Mucosa of gallbladder (tissue), 1 donor: ENCODE measurements around the gene FGF18. TPM values are rescaled to one million over a fixed set of nuclear protein-coding genes. Genes with fewer than 3 reads are reported as not detected.

ENCODE experiments used
- DNase-seq: peaks from one replicate; pipeline ENCODE4 v3.0.0-alpha.2; 2020; ENCODE audit warnings: low spot score
- total RNA-seq: library from RNA; stranded (reverse); gene quantifications from one replicate; pipeline ENCODE4 v1.2.1, GENCODE V29; 2021
- donor health status: DM: no; HTN: no; CAD: no.

The FGF18 gene
- total RNA-seq, 1 donor from 2014 or later, result 0.63 TPM

GRCh38 chr5:171422902-171423663 lies 3.6 kb downstream of the FGF18 start:
- DNase-seq, result no peak

- no peak for DNase-seq
These were observed 5.3 kb downstream of the FGF18 start for GRCh38 chr5:171424726-171425125.

GRCh38 chr5:171425596-171426244 lies 6.3 kb downstream of the FGF18 start:
- DNase-seq, result no peak

GRCh38 chr5:171426266-171426665 lies 6.8 kb downstream of the FGF18 start:
- DNase-seq, result no peak

GRCh38 chr5:171426680-171427079 lies 7.2 kb downstream of the FGF18 start:
- DNase-seq, result no peak

- no peak for DNase-seq
These were observed 8.1 kb downstream of the FGF18 start for GRCh38 chr5:171427318-171428167.

- no peak for DNase-seq
These were observed 8.8 kb downstream of the FGF18 start for GRCh38 chr5:171428168-171428696.

- DNase-seq, result no peak
These were observed 9.5 kb downstream of the FGF18 start for GRCh38 chr5:171428809-171429542.

- DNase-seq, result no peak
These were observed 10.1 kb downstream of the FGF18 start for GRCh38 chr5:171429543-171429910.

GRCh38 chr5:171431251-171431777 lies 11.9 kb downstream of the FGF18 start:
- no peak for DNase-seq

GRCh38 chr5:171432076-171432475 lies 12.6 kb downstream of the FGF18 start:
- DNase-seq, result no peak

GRCh38 chr5:171432583-171433351 lies 13.3 kb downstream of the FGF18 start:
- DNase-seq, result no peak

GRCh38 chr5:171433352-171433698 lies 13.9 kb downstream of the FGF18 start:
- no peak for DNase-seq

- no peak for DNase-seq
These were observed 14.7 kb downstream of the FGF18 start for GRCh38 chr5:171433982-171434676.

GRCh38 chr5:171434874-171435273 lies 15.4 kb downstream of the FGF18 start:
- no peak for DNase-seq

GRCh38 chr5:171435908-171436307 lies 16.5 kb downstream of the FGF18 start:
- no peak for DNase-seq

- DNase-seq, result no peak
These were observed 17.4 kb downstream of the FGF18 start for GRCh38 chr5:171436804-171437285.

GRCh38 chr5:171437286-171437821 lies 17.9 kb downstream of the FGF18 start:
- DNase-seq, result no peak

GRCh38 chr5:171438738-171439137 lies 19.3 kb downstream of the FGF18 start:
- DNase-seq, result no peak
